Ishikawa (cell line): Measurements from ENCODE around the gene CTAG2.
"Not testable (repeated sequence)": the region's sequence is repeated elsewhere in the genome, so short reads cannot be mapped to it uniquely, and the experiment has no call there.

Experiments used
- CEBPB ChIP-seq: IDR thresholded peaks from 2 replicates; pipeline ENCODE4 v1.6.1; 2012
- CREB1 ChIP-seq: IDR thresholded peaks from 2 replicates; pipeline ENCODE4 v1.6.1; 2012; ENCODE audit warnings: low read depth
- EGR1 ChIP-seq: IDR thresholded peaks from 2 replicates; pipeline ENCODE4 v1.6.1; 2012
- EP300 ChIP-seq: IDR thresholded peaks from 2 replicates; pipeline ENCODE4 v1.6.1; 2012; ENCODE audit warnings: borderline replicate concordance
- FOXM1 ChIP-seq: IDR thresholded peaks from 2 replicates; pipeline ENCODE4 v1.6.1; 2012; ENCODE audit warnings: low read depth, borderline replicate concordance
- NFIC ChIP-seq: IDR thresholded peaks from 2 replicates; pipeline ENCODE4 v1.6.1; 2012
- RAD21 ChIP-seq: IDR thresholded peaks from 2 replicates; pipeline ENCODE4 v1.6.1; 2012; ENCODE audit warnings: low read depth
- REST ChIP-seq: IDR thresholded peaks from 2 replicates; pipeline ENCODE4 v1.6.1; 2012; ENCODE audit warnings: low read depth, mild to moderate bottlenecking
- TAF1 ChIP-seq: IDR thresholded peaks from 2 replicates; pipeline ENCODE4 v1.6.1; 2012; ENCODE audit warnings: low read depth, mild to moderate bottlenecking
- TCF12 ChIP-seq: IDR thresholded peaks from 2 replicates; pipeline ENCODE4 v1.6.1; 2012; ENCODE audit warnings: low read depth
- TEAD4 ChIP-seq: IDR thresholded peaks from 2 replicates; pipeline ENCODE4 v1.6.1; 2012
- YY1 ChIP-seq: IDR thresholded peaks from 2 replicates; pipeline ENCODE4 v1.6.1; 2012; ENCODE audit warnings: low read depth
- ZBTB7A ChIP-seq: IDR thresholded peaks from 2 replicates; pipeline ENCODE4 v1.6.1; 2012; ENCODE audit warnings: low read depth
- TF ChIP-seq, protein P1 (sequence below): IDR thresholded peaks from 2 replicates; pipeline ENCODE4 v1.6.1; 2012
- TF ChIP-seq, protein P2 (sequence below): IDR thresholded peaks from 2 replicates; pipeline ENCODE4 v1.6.1; 2012

Gene CTAG2

GRCh38 chrX:154653413-154653812 lies at the start of gene CTAG2:
CTAG2 (minus strand) TSS chrX:154653579; CDS start chrX:154653515, 64 bp downstream.
- not testable (repeated sequence) for TF ChIP-seq EGR1, TEAD4, RAD21

- TF ChIP-seq RAD21 (no peak), TEAD4 (no peak), TAF1 (no peak)
These were observed 45.4 kb upstream of the CTAG2 start for GRCh38 chrX:154698630-154699248.

GRCh38 chrX:154696676-154697045 lies 43.3 kb upstream of the CTAG2 start:
- TF ChIP-seq EGR1 (no peak), TCF12 (no peak), NFIC (no peak), TEAD4 (no peak), EP300 (no peak), CEBPB (no peak), FOXM1 (no peak), YY1 (no peak), ZBTB7A (no peak), RAD21 (no peak)

DNA sequence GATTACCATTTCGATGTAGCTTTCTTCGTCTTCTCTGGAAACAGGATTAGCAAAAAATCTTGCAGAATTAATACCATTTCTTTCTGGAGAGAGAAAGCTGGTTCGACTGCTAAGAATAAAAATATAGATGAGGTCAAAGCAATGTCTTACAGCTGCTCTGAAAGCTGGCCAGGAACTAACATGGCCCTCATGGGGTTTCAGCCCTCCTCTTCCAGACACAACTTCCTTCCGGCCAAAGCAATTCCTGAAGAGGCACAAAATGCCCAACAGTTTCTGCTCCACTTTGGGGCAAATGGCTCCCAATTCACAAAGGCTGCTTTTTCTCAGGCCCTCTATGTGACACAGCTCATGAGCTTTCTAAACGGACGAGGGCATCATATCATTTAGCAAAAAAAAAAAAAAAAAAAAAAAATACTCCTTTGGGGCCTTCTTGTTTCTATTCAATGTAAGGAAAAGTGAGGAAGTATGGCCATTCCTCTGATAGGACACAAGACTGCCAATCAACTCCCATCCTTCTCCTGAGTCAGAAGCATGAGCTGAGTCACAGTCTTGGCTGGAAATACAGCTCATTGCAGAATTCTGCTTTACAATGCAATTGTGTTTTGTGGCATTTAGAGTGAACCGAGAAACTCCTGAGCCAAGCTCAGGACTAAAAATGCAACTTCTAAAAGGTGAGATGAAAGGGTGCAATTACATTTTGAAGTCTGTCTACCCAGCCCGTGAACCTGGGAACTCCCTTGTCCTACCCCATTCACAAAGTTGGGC lies 42.7 kb upstream of the CTAG2 start:
- TF ChIP-seq CREB1 (no peak), YY1 (no peak), RAD21 (no peak), NFIC (no peak), EGR1 (no peak), REST (no peak), CEBPB (no peak), FOXM1 (no peak), EP300 (no peak), ZBTB7A (no peak), TEAD4 (no peak), TCF12 (no peak), TAF1 (no peak)
- TF ChIP-seq, protein P1, sequence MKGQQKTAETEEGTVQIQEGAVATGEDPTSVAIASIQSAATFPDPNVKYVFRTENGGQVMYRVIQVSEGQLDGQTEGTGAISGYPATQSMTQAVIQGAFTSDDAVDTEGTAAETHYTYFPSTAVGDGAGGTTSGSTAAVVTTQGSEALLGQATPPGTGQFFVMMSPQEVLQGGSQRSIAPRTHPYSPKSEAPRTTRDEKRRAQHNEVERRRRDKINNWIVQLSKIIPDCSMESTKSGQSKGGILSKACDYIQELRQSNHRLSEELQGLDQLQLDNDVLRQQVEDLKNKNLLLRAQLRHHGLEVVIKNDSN = no peak
- TF ChIP-seq, protein P2, sequence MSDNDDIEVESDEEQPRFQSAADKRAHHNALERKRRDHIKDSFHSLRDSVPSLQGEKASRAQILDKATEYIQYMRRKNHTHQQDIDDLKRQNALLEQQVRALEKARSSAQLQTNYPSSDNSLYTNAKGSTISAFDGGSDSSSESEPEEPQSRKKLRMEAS = no peak

GRCh38 chrX:154693394-154693793 lies 40.0 kb upstream of the CTAG2 start:
- TF ChIP-seq FOXM1 (no peak), TEAD4 (no peak), ZBTB7A (no peak), RAD21 (no peak), NFIC (no peak), CREB1 (no peak), REST (no peak), TAF1 (no peak)
- TF ChIP-seq, protein P1 = no peak

- no peak for TF ChIP-seq EP300
- no peak for TF ChIP-seq CREB1
- no peak for TF ChIP-seq TCF12
- TF ChIP-seq CEBPB = no peak
- TF ChIP-seq, protein P2 = no peak
- TF ChIP-seq REST = no peak
- no peak for TF ChIP-seq YY1
These were observed 8.5 kb upstream of the CTAG2 start for GRCh38 chrX:154661899-154662298.
